Epithelial cell of proximal tubule (primary cell): Measurements from ENCODE around the gene QDPR. TPM values are rescaled to one million over a fixed set of nuclear protein-coding genes. Genes with fewer than 3 reads are reported as not detected.
A peak's percentile ranks its signal among the peaks of the same experiment; 100 is the strongest.

Experiments
- DNase-seq: peaks from one replicate; pipeline ENCODE4 v3.0.0-alpha.2; 2011; ENCODE audit warnings: low read depth
- H3K4me3 ChIP-seq: 2 replicates; pipeline ENCODE4 v1.5.1; 2011; ENCODE audit warnings: low read depth, mild to moderate bottlenecking, low read length
- total RNA-seq: library from RNA; depleted of rRNA; stranded (reverse); fragments of >200 nt; gene quantifications from 2 replicates; pipeline ENCODE4 v1.2.3, GENCODE V29; 2015
- TF ChIP-seq, protein P1 (sequence below): conservative IDR thresholded peaks from 2 replicates; pipeline ENCODE4 v1.5.1; 2012; ENCODE audit warnings: low read depth, mild to moderate bottlenecking, low read length

The QDPR gene
- total RNA-seq, 1 donor from 2014 or later: 15.7 TPM

DNA sequence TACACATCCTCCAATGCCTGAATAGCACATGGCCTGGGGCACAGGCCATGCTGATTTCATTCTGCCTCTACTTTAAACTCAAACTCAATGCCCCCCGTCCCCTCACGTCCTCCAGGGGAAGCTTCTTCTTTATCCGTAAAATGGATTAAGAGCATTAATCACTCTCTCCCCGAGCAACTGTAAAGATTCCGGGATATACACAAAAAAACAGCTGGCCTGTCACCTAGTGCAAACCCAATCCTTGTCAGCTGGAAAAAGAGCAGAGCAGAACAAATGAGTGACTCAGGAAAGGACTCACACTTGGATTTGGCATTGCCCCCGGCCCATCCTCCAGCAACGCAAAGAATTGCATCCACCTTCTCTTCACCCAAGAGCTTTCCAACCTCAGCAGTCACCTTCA, 7.8 kb downstream of the QDPR start:
- TF ChIP-seq, protein P1, sequence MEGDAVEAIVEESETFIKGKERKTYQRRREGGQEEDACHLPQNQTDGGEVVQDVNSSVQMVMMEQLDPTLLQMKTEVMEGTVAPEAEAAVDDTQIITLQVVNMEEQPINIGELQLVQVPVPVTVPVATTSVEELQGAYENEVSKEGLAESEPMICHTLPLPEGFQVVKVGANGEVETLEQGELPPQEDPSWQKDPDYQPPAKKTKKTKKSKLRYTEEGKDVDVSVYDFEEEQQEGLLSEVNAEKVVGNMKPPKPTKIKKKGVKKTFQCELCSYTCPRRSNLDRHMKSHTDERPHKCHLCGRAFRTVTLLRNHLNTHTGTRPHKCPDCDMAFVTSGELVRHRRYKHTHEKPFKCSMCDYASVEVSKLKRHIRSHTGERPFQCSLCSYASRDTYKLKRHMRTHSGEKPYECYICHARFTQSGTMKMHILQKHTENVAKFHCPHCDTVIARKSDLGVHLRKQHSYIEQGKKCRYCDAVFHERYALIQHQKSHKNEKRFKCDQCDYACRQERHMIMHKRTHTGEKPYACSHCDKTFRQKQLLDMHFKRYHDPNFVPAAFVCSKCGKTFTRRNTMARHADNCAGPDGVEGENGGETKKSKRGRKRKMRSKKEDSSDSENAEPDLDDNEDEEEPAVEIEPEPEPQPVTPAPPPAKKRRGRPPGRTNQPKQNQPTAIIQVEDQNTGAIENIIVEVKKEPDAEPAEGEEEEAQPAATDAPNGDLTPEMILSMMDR: no peak

DNA sequence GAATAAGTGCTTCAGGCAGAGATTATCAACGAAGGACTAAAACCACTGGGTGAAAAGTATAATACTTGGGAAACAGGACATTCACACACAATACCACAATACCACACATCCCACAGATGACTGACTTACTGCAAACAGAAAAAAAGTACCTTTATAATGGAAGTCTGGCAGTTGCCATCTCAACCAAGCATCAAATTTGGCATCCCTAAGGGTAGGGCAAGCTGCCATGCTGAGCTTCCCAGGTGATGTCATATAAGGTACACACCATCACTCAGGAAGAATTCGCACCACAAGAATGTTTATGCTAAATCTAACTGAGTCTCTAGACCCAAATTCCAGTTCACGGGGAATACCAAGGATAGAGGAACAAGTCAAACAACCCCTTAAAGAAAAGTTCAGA, 9.1 kb downstream of the QDPR start:
- no peak for DNase-seq
- TF ChIP-seq, protein P1: no peak
- H3K4me3 ChIP-seq: no peak overlapping the region

More for the DNA sequence above, 7.8 kb downstream of the QDPR start:
- DNase-seq: no peak
- H3K4me3 ChIP-seq: no peak overlapping the region

DNA sequence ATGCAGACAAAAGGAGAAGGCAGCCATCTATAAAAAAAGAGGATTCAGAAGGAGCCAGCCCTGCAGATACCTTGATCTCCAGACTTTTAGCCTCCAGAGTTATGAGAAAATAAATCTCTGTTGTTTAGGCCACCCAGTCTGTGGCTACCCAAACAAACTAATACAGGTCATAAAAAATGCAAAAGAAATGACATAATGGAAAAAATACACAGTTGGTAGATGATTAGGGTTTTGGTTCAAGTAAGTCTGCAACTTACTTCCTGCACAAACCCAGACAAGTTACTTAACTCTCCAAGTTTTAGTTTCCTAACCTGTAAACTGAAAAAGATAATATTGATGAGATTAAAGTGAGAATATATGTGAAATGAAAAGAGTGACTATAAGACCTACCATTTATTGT, 11.3 kb downstream of the QDPR start:
- DNase-seq: no peak
- H3K4me3 ChIP-seq: no peak overlapping the region
- TF ChIP-seq, protein P1: no peak

DNA sequence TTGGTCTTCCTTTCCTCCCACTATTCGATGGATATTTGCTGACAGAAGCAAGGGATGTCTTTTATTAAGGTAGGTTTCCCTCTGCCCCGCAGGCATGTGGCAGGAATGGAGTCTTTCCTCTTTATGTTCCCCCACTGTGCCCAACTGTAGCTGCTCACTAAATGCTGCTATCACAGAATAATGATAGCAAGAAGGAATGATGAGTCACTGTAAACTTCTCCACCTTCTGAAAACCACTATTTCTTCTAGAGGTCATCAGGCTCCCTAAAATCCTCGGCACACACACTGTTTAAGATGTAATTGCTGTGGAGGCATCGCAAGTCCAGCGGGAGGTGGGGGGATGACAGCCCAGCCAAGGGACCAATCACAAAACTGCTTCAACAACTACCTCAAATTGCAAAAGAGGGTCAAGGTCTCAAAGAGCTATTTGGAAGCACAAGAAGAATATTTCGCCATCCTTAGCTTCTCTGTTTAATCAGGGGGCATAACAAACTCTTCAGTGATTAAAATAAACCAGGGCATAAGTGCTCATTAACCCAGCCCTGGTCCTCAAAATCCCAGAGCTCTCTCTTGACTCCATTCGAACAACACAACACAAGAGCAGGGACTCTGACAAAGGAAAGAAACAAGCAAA, 13.9 kb downstream of the QDPR start:
- no peak overlapping the region for H3K4me3 ChIP-seq
- TF ChIP-seq, protein P1: no peak
- no peak for DNase-seq

DNA sequence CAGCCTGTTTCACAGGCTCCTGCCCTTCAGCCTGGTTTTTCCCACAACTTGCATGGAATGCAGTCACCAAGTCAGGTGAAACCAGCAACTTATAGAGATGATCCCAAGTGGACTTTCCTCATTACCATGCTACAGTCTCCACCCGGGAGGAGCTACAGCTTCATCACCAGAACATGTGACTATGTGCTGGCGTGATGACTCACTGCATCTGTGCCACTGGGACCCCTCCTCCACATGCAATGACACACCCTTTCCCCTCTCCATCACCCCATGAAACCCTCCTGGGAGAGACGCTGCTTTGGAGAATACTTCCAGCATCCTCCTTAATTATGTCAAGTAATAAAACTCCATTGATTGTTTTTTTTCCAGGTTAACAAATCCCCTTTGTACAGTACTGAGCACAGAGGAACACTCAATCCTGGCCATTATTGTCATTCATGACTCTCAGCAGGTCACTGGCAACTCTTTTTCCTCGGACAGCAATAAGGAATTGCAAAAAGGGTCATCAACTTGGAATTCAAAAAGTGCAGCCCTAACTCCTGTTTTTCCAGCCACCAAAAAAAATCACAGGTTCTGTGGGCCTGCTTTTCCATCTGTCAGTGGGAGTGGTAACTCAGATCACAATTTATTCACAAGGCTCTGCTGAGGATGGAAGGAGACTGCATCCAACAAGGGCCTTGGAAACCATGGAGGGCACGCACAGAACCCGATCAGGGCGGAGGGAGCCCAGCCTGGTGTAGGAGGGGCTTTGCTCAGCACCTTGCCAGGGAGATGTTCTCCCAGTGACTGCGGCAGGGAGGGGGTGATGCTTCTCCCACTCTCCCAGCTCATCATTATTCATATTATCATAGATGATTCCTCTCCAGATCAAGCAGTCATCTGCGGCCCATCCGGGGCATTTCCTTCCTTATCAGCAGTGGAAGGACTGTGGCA, 17.4 kb downstream of the QDPR start:
- TF ChIP-seq, protein P1: no peak
- no peak overlapping the region for H3K4me3 ChIP-seq
- peak; percentile 84 for DNase-seq

DNA sequence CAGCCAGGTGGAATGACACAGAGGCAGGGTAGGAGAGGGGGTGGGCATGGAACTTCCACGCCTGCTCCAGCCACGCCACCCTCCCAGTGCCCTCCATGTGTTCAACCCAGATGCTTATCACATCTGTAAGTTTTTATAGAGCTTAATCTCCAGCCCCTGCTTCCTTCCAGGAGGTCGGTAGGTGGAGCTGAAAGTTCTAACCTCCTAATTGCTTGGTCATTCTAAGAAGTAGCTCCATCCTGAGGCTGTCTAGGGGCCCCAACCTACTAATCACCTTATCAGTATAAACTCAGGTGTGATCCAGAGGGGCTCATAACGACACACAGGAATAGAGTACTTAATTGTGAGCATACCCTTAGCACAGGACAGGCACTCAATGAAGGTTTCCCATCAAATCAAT, 18.3 kb downstream of the QDPR start:
- no peak for DNase-seq
- TF ChIP-seq, protein P1: no peak
- no peak overlapping the region for H3K4me3 ChIP-seq
